8988T (cell line): ENCODE results near the gene GRK6.
"Not testable (repeated sequence)": the region's sequence is repeated elsewhere in the genome, so short reads cannot be mapped to it uniquely, and the experiment has no call there.

ENCODE experiments used
- DNase-seq: peaks from one replicate; pipeline ENCODE4 v3.0.0; 2011

The GRK6 gene

GRCh38 chr5:177472460-177473442 is 46.3 kb downstream of the GRK6 start:
- peak; percentile 85 for DNase-seq

DNA sequence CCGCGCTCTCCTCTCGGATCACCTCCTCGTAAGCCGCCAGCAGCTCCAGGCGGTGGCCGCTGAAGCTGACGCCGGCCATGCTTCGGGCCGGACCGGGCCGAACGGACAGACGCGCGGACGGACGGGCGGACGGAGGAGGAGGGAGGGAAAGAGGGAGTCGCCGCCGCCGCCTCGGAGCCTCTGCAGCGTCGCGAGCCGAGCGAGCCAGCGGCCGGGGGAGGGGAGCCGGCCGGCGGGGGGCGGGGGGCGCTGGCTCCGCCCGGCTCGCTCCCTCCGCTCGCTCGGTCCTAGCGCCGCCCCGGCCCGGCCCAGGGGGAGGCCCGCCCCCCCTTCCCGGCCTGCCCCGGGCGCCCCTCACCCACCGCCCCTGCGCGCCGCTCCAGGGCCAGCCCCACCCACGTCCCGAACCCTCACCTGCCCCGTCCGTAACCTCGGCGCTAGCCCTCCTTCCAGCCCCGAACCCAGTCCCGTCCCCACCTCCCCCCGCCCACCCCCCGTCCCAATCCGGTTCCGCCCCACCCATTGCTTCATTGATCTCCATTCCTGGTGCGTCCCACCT is 47.0 kb downstream of the GRK6 start, which contains the start of gene DBN1:
DBN1 (minus strand) TSS at position 192 of the 559 bp plus-strand sequence; CDS start at position 79, 113 bp downstream.
- DNase-seq = peak; percentile 97

GRCh38 chr5:177474002-177474476 is 47.6 kb downstream of the GRK6 start:
- no peak for DNase-seq

GRCh38 chr5:177474846-177475562 is 48.5 kb downstream of the GRK6 start:
- DNase-seq = no peak

DNA sequence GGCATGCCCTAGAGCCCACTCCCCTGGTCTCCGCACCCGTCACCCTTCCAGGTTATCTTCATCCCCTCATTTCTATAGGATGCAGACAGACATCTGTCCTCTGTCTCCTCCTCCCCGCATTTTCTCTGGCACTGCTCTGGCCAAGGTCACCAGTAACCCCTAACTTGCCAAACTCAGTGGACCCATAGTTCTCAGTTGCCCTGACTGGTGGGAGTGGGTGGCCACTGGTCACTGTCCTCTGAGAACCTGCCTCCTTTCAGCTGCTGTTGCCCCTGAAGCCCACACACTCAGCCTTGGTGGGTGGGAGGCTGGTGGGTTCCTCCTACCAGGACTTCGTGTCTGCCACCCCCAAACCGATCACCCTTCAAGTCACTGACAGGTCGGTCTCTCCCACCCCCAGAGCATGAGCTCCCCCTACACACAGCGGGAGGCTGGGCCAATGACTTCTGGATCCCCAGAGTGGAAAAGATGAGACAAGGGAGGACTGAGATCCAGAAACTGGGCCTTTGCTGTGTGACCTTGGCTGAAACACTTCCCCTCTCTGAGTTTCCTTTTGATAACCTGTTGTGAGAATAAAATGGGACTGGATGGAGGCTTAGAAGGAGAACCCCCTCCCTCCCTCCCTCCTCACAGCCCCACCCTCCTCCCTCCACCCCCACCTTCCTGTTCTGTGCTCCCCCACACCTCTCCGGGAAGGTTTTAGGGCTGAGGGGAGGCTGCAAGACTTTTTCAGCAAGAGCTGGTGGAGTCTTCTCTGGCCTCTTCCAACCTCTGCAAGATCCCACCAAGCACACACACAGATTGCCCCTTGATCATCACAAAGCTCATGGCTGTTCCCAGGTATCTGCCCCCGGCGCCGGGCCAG is 49.3 kb downstream of the GRK6 start:
- DNase-seq = no peak

DNA sequence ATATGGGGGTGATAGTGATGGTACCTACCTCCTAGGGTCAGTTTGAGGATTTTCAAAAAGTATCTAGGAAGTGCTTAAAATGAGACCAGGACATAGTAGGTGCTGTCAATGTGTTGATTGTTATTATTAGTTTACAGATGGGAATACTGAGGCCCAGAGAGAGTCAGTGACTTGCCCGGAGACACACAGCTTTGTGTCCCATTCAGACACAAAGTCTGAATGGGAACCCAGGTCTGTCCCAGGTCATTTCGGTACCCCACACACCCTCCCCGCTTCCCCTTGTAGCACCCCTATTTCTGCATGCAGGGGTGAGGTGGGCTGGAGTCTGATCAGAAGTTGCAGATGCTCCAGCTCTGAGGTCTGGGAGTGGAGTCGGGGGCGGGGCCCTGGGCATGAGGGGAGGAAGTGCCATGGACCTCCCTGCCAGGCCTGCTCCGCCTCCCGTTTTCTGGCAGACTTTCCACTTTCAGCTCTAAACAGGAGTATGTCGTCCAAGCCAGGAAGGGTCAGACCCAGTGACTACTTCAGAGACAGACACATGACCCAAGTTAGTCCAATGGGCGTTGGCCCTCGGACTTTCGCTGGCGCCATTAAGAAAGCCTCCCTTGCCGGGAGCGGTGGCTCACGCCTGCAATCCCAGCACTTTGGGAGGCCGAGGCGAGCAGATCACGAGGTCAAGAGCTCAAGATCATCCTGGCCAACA is 50.2 kb downstream of the GRK6 start:
- DNase-seq = no peak

GRCh38 chr5:177477701-177478477 is 51.4 kb downstream of the GRK6 start:
- no peak for DNase-seq

- no peak for DNase-seq
Measured at GRCh38 chr5:177478711-177479646, 52.5 kb downstream of the GRK6 start.

- DNase-seq = no peak
Measured at GRCh38 chr5:177479774-177480173, 53.3 kb downstream of the GRK6 start.

DNA sequence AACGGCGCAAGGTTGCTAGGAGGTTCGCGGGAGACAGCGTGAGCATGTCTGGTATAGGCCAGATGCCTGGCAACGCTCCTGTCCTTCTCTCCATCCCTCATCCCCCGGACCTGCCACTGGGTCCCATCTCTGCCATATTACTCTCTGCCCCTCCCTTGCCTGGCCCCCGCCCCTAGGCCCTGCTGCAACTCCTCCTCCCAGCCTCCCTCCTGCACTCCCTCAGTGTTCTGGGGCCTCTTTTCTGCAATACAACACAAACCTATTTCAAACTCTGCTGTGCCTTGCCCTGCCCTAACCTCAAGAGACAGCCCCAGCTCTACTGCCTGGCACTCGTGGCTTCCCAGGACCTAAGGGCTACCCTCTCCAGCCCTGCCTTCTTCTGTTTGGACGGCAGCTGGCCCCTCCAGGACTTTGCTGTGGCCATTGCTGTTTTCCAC is 55.9 kb downstream of the GRK6 start:
- no peak for DNase-seq

- DNase-seq = no peak
Measured at GRCh38 chr5:177483042-177483441, 56.6 kb downstream of the GRK6 start.

GRCh38 chr5:177483994-177484901 is 57.8 kb downstream of the GRK6 start:
- DNase-seq = no peak

DNA sequence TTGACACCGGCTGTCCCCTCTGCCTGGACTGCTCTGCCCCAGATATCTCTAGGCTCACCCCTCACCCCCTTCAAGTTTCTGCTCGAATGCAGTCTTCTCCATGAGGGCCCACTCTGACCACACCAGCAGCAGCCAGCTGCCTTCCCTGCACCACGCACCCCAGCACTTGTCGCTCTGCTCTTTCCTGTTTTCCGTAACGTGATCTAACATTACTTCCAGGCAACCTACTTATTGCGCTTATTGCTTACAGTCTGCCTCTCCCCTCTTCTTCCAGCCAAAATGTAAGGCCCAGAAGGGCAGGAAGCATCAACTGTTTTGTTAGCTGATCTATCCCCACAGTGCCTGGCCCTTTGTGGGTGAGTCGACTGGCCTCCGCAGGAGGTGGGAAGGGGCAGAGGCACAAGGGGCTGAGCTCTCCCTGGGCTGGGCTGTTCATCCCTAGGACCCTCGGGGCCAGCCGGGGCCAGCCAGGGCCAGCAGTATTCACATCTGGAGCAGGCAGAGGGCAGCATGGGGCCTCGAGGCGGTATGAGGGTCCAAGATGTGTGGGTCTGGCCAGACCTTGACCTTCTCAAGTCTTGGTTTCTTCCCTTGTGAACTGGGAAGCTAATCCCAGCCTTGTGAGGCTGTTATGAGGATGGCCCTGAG is 58.5 kb downstream of the GRK6 start:
- DNase-seq = no peak

DNA sequence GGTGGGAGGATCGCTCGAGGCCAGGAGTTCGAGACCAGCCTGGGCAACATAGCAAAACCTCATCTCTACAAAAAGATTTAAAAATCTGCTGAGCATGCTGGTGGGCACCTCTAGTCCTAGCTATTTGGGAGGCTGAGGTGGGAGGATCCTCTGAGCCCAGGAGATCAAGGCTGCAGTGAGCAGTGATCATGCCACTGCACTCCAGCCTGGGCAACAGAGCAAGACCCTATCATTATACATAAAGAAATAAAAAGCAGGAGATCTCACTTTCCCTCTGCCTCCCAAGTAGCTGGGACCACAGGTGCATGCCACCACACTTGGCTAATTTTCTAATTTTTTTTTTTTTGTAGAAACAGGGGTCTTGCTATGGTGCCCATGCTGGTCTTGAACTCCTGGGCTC is 59.3 kb downstream of the GRK6 start:
- not testable (repeated sequence) for DNase-seq

DNA sequence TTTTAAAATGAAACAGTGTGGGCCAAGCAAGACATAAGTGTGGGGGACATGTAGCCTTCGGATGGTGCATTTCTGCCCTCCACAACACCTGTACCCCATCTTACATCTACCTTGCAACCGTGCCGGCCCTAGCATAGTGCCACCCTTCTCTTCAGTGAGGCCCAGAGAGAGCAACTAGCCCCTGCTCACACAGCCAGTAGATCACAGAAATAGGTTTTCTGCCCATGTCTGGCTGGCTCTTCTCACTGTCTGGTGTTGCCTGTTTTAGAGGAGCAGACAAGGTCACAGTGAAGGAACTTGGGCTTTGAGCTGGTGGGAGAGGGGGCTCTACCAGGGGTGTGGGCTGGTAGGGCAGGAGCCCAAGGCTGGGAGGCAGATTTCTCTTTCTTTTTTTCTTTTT is 59.8 kb downstream of the GRK6 start:
- no peak for DNase-seq

- no peak for DNase-seq
Measured at GRCh38 chr5:177487144-177487543, 60.7 kb downstream of the GRK6 start.

- no peak for DNase-seq
Measured at GRCh38 chr5:177487975-177488374, 61.5 kb downstream of the GRK6 start.
